Liver (tissue), 9 donors: ENCODE measurements around the gene CLDN10. TPM values are rescaled to one million over a fixed set of nuclear protein-coding genes. Genes with fewer than 3 reads are reported as not detected.

ENCODE experiments used
- DNase-seq: peaks from one replicate; pipeline ENCODE4 v3.0.0-alpha.2; 2017; ENCODE audit warnings: low spot score
- H3K27ac ChIP-seq, 2 donors: one replicate each; pipeline ENCODE4 v1.7.0; 2013; ENCODE audit warnings: inconsistent platforms in 2 of 2, low read length in 2 of 2, control low read depth in 1 of 2, low read depth in 1 of 2, mild to moderate bottlenecking in 1 of 2
- H3K27me3 ChIP-seq, 4 donors: one replicate each; pipeline versions ENCODE4 v1.6.1 to v1.7.0; 2013; ENCODE audit warnings: low read length in 3 of 4, inconsistent platforms in 1 of 4, mild to moderate bottlenecking in 1 of 4, moderate library complexity in 1 of 4; ENCODE audit not compliant: control insufficient read depth in 4 of 4, insufficient read depth in 4 of 4
- H3K36me3 ChIP-seq, 4 donors: one replicate each; pipeline versions ENCODE4 v1.6.1 to v1.7.0; 2013; ENCODE audit warnings: low read length in 3 of 4, mild to moderate bottlenecking in 3 of 4, low read depth in 1 of 4, moderate library complexity in 1 of 4; ENCODE audit not compliant: control insufficient read depth in 4 of 4, insufficient read depth in 3 of 4
- H3K4me1 ChIP-seq, 4 donors: one replicate each; pipeline versions ENCODE4 v1.6.1 to v1.7.0; 2013; ENCODE audit warnings: low read length in 3 of 4, mild to moderate bottlenecking in 3 of 4, moderate library complexity in 1 of 4; ENCODE audit not compliant: control insufficient read depth in 4 of 4, insufficient read depth in 4 of 4
- H3K4me3 ChIP-seq, 3 donors: one replicate each; pipeline versions ENCODE4 v1.6.1 to v1.7.0; 2013; ENCODE audit warnings: low read length in 3 of 3, control low read depth in 1 of 3, low read depth in 1 of 3, mild to moderate bottlenecking in 1 of 3
- H3K9ac ChIP-seq, 2 donors: one replicate each; pipeline ENCODE4 v1.7.0; 2013; ENCODE audit warnings: low read length in 2 of 2, mild to moderate bottlenecking in 2 of 2, moderate library complexity in 2 of 2, control low read depth in 1 of 2, low read depth in 1 of 2
- H3K9me3 ChIP-seq, 4 donors: one replicate each; pipeline versions ENCODE4 v1.6.1 to v1.7.0; 2013; ENCODE audit warnings: low read length in 3 of 4; ENCODE audit not compliant: control insufficient read depth in 4 of 4
- EGR1 ChIP-seq, 2 donors: IDR thresholded peaks; 2 replicates each; pipeline ENCODE4 v1.6.1; 2016 to 2018; ENCODE audit warnings: antibody characterized with exemption in 2 of 2, low read depth in 2 of 2
- FOXA1 ChIP-seq: IDR thresholded peaks from 2 replicates; pipeline ENCODE4 v1.6.1; 2016; ENCODE audit warnings: antibody characterized with exemption
- FOXA2 ChIP-seq: IDR thresholded peaks from 2 replicates; pipeline ENCODE4 v1.6.1; 2016; ENCODE audit warnings: antibody characterized with exemption
- GABPA ChIP-seq, 2 donors: IDR thresholded peaks in 1 of 2; conservative IDR thresholded peaks in 1 of 2; 2 replicates each; pipeline ENCODE4 v1.6.1; 2016; ENCODE audit warnings: antibody characterized with exemption in 2 of 2, mild to moderate bottlenecking in 1 of 2, moderate library complexity in 1 of 2
- HNF4A ChIP-seq, 2 donors: conservative IDR thresholded peaks; 2 replicates each; pipeline ENCODE4 v1.6.1; 2016; ENCODE audit warnings: antibody characterized with exemption in 2 of 2, mild to moderate bottlenecking in 2 of 2
- HNF4G ChIP-seq: IDR thresholded peaks from 2 replicates; pipeline ENCODE4 v1.6.1; 2016; ENCODE audit warnings: antibody characterized with exemption
- JUND ChIP-seq, 2 donors: IDR thresholded peaks; 2 replicates each; pipeline ENCODE4 v1.6.1; 2016; ENCODE audit warnings: antibody characterized with exemption in 2 of 2
- NR2F2 ChIP-seq: IDR thresholded peaks from 2 replicates; pipeline ENCODE4 v1.6.1; 2016; ENCODE audit warnings: antibody characterized with exemption
- RAD21 ChIP-seq, 2 donors: IDR thresholded peaks; 2 replicates each; pipeline ENCODE4 v1.6.1; 2016; ENCODE audit warnings: antibody characterized with exemption in 2 of 2, mild to moderate bottlenecking in 2 of 2
- RXRA ChIP-seq, 2 donors: IDR thresholded peaks; 2 replicates each; pipeline ENCODE4 v1.6.1; 2017 to 2018; ENCODE audit warnings: antibody characterized with exemption in 2 of 2, mild to moderate bottlenecking in 1 of 2
- SP1 ChIP-seq: IDR thresholded peaks from 2 replicates; pipeline ENCODE4 v1.6.1; 2018; ENCODE audit warnings: antibody characterized with exemption, mild to moderate bottlenecking
- TAF1 ChIP-seq: conservative IDR thresholded peaks from 2 replicates; pipeline ENCODE4 v1.6.1; 2016; ENCODE audit warnings: antibody characterized with exemption, mild to moderate bottlenecking
- YY1 ChIP-seq: IDR thresholded peaks from 2 replicates; pipeline ENCODE4 v1.6.1; 2016; ENCODE audit warnings: antibody characterized with exemption, mild to moderate bottlenecking
- WGBS: extraction: QIAGEN DNeasy Blood & Tissue Kit; methylation state at CpG from one replicate; pipeline ENCODE4 v1.1.7; 2013; 5-methylcytosine and 5-hydroxymethylcytosine counted together
- polyA plus RNA-seq, 2 donors: library from polyadenylated mRNA; stranded (reverse) in 1 of 2; unstranded in 1 of 2; fragments of 200-250 nt in 1 of 2; fragments of >200 nt in 1 of 2; fragmentation: Nextera tagmentation in 1 of 2; extraction: Ambion mirVana in 1 of 2; gene quantifications; one replicate each; pipeline versions ENCODE4 v1.2.1 to v1.2.3, GENCODE V29; 2013 to 2015
- total RNA-seq, 2 donors: library from RNA; depleted of rRNA; stranded (reverse); fragments of >200 nt; gene quantifications; one replicate each; pipeline ENCODE4 v1.2.3, GENCODE V29; 2014
- TF ChIP-seq, protein P1 (sequence below): fragments of 150-350 bp; IDR thresholded peaks from 2 replicates; pipeline ENCODE4 v1.5.1; 2017; ENCODE audit warnings: improper control_type of control experiment, low read depth, low read length; ENCODE audit not compliant: missing input control
- TF ChIP-seq, protein P2 (sequence below): IDR thresholded peaks from 2 replicates; pipeline ENCODE4 v1.6.1; 2016; ENCODE audit warnings: antibody characterized with exemption
- TF ChIP-seq, protein P3 (sequence below): IDR thresholded peaks from 2 replicates; pipeline ENCODE4 v1.6.1; 2016; ENCODE audit warnings: antibody characterized with exemption
- TF ChIP-seq, protein P4 (sequence below): IDR thresholded peaks from 2 replicates; pipeline ENCODE4 v1.6.1; 2016; ENCODE audit warnings: antibody characterized with exemption, mild to moderate bottlenecking
- TF ChIP-seq, protein P5 (sequence below): IDR thresholded peaks from 2 replicates; pipeline ENCODE4 v1.6.1; 2016; ENCODE audit warnings: antibody characterized with exemption
- donor health status: healthy.
- donor health status: healthy.
- donor health status: healthy.
- donor health status: healthy.
- donor health status: healthy.

CLDN10 gene
- total and polyA plus RNA-seq, 4 donors, result 0.79 to 15.1 (median 3.1) TPM

DNA sequence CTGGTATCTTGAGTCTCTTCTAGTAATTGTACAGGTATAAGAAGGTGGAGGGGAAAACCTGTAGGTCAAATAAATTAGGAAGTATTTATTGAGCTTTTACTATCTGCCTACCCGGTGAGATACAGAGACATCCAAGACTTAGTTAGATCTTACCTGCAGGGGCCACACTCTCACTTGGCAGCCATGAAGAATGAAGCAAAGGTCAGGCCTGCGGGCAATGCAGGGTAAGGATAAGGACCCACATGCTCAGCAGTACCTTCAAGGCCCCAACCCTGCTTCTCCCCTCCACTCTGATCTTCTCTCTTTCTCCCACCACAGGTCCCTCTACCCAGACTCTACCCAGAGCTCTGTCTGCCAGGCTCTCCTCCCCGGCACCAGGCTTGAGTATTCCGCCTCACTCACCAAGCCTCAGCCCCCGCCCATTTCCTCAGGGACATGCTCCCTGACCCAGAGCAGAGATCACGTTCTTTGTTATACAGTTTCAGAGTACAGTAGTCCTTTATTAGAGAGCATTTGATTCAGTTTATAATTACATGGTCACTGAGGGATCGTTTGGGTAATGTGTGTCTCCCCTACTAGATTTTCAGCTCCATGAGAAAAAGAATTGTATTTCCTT, 18.9 kb upstream of the CLDN10 start:
- no peaks in the 10 kb centered on the region for H3K36me3 ChIP-seq
- H3K9ac ChIP-seq, result no peak overlapping the region
- H3K27ac ChIP-seq, result no peak overlapping the region
- H3K4me3 ChIP-seq, result no peak overlapping the region
- 80% methylated on average over 7 of the region's 7 CpGs for WGBS
- no peaks in the 10 kb centered on the region for H3K27me3 ChIP-seq
- TF ChIP-seq FOXA1 (no peak), EGR1 (IDR thresholded peaks at IDR 0.05; ENCODE audit: low read depth in 2 of 2) (no peak), TAF1 (no peak), JUND (IDR thresholded peaks at IDR 0.05) (no peak), YY1 (no peak), GABPA (IDR thresholded peaks at IDR 0.05 in 1 of 2, conservative IDR thresholded peaks at IDR 0.05 in 1 of 2) (no peak), RAD21 (IDR thresholded peaks at IDR 0.05) (no peak), SP1 (no peak), RXRA (IDR thresholded peaks at IDR 0.05) (no peak), NR2F2 (no peak), HNF4G (no peak), HNF4A (conservative IDR thresholded peaks at IDR 0.05) (no peak), FOXA2 (no peak)
- TF ChIP-seq, protein P1, sequence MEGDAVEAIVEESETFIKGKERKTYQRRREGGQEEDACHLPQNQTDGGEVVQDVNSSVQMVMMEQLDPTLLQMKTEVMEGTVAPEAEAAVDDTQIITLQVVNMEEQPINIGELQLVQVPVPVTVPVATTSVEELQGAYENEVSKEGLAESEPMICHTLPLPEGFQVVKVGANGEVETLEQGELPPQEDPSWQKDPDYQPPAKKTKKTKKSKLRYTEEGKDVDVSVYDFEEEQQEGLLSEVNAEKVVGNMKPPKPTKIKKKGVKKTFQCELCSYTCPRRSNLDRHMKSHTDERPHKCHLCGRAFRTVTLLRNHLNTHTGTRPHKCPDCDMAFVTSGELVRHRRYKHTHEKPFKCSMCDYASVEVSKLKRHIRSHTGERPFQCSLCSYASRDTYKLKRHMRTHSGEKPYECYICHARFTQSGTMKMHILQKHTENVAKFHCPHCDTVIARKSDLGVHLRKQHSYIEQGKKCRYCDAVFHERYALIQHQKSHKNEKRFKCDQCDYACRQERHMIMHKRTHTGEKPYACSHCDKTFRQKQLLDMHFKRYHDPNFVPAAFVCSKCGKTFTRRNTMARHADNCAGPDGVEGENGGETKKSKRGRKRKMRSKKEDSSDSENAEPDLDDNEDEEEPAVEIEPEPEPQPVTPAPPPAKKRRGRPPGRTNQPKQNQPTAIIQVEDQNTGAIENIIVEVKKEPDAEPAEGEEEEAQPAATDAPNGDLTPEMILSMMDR, result no peak
- TF ChIP-seq, protein P2, sequence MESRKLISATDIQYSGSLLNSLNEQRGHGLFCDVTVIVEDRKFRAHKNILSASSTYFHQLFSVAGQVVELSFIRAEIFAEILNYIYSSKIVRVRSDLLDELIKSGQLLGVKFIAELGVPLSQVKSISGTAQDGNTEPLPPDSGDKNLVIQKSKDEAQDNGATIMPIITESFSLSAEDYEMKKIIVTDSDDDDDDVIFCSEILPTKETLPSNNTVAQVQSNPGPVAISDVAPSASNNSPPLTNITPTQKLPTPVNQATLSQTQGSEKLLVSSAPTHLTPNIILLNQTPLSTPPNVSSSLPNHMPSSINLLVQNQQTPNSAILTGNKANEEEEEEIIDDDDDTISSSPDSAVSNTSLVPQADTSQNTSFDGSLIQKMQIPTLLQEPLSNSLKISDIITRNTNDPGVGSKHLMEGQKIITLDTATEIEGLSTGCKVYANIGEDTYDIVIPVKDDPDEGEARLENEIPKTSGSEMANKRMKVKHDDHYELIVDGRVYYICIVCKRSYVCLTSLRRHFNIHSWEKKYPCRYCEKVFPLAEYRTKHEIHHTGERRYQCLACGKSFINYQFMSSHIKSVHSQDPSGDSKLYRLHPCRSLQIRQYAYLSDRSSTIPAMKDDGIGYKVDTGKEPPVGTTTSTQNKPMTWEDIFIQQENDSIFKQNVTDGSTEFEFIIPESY, result no peak
- TF ChIP-seq, protein P3, sequence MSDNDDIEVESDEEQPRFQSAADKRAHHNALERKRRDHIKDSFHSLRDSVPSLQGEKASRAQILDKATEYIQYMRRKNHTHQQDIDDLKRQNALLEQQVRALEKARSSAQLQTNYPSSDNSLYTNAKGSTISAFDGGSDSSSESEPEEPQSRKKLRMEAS, result no peak
- TF ChIP-seq, protein P4, sequence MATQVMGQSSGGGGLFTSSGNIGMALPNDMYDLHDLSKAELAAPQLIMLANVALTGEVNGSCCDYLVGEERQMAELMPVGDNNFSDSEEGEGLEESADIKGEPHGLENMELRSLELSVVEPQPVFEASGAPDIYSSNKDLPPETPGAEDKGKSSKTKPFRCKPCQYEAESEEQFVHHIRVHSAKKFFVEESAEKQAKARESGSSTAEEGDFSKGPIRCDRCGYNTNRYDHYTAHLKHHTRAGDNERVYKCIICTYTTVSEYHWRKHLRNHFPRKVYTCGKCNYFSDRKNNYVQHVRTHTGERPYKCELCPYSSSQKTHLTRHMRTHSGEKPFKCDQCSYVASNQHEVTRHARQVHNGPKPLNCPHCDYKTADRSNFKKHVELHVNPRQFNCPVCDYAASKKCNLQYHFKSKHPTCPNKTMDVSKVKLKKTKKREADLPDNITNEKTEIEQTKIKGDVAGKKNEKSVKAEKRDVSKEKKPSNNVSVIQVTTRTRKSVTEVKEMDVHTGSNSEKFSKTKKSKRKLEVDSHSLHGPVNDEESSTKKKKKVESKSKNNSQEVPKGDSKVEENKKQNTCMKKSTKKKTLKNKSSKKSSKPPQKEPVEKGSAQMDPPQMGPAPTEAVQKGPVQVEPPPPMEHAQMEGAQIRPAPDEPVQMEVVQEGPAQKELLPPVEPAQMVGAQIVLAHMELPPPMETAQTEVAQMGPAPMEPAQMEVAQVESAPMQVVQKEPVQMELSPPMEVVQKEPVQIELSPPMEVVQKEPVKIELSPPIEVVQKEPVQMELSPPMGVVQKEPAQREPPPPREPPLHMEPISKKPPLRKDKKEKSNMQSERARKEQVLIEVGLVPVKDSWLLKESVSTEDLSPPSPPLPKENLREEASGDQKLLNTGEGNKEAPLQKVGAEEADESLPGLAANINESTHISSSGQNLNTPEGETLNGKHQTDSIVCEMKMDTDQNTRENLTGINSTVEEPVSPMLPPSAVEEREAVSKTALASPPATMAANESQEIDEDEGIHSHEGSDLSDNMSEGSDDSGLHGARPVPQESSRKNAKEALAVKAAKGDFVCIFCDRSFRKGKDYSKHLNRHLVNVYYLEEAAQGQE, result no peak
- TF ChIP-seq, protein P5, sequence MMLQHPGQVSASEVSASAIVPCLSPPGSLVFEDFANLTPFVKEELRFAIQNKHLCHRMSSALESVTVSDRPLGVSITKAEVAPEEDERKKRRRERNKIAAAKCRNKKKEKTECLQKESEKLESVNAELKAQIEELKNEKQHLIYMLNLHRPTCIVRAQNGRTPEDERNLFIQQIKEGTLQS, result no peak
- peaks cover 0 to 1% (median 0%) of the 10 kb centered on the region in 4 donors for H3K4me1 ChIP-seq
- no peaks in the 10 kb centered on the region for H3K9me3 ChIP-seq
- DNase-seq, result no peak
